Tongue (tissue), 3 donors: ENCODE measurements around the gene ANO9. TPM values are rescaled to one million over a fixed set of nuclear protein-coding genes. Genes with fewer than 3 reads are reported as not detected.

Experiments
- DNase-seq: peaks from one replicate; pipeline ENCODE4 v3.0.0-alpha.2; 2015
- small RNA-seq: library from RNA; depleted of rRNA; stranded (forward); fragments of <200 nt; gene quantifications from one replicate; pipeline ENCODE3, GENCODE V24; 2014; ENCODE audit warnings: low replicate concordance
- total RNA-seq: library from RNA; depleted of rRNA; stranded (reverse); fragments of >200 nt; gene quantifications from one replicate; pipeline ENCODE4 v1.2.3, GENCODE V29; 2014

ANO9 gene
- total RNA-seq, 1 donor from 2014 or later, result 2.1 TPM

DNA sequence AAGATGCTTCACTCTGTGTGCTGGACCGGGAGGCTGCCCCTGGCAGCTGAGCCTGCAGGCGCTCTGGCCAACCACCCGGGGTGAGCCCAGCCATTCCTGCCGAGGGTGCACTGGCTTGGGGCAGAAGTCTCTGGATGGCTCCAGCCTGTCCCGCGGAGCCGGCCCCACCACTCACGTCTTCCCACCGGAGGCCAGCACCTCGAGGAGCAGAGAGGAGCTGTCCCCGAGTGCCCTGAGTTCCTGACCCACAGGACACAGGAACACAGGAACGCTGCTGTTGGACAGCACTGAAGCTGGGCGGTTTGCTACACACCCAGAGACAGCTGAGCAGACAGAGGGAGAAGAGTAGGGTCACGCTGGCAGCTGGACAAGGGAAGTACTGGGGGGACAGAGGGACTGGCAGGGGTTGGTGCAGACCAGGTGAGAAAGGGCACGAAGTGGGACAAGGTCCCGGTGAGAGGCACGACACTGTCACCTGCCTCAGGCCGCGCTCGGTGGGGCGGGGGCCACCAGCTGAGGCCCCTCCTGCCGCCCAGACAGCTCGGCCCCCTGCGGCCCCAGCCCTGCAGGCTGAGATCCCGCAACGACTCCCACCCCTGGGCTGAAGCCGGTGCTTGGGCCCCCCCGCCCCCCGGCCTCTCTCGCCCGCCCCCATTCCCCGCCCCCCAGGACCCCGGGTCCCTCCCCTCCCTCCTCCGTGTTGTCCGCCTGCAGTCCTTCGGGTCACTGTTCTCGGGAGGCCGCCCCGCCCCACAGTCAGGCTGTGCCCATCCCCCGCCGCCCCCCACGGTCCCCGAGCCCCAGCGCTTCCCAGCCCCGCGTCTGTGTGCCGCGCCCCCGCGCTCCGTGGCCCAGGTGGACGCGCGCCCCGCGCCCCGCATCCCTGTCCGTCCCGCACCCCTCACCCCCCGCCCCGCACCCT lies 73.1 kb downstream of the ANO9 start:
- DNase-seq, result peak; percentile 50

DNA sequence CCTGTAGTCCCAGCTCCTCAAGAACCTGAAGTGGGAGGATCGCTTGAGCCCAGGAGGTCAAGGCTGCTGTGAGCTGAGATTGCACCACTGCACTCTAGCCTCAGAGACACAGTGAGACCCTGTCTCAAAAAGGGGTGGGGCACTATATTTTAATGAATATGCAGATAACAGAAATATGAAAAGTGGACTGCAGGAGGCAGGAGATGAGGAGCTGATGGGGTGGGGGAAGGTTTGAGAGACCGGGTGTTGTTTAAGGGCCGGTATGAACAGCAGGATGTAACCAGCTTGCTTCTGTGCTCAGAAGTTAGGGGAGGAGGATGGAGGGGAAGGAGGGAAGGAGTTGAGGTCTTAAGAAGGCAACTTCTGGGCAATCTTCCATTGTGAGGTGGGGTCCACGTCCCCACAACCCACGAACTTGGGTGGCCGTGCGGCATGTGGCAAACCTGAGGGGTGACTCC lies 73.8 kb downstream of the ANO9 start:
- no peak for DNase-seq

Small RNAs within 50 kb of the gene (small RNA-seq; reads per million reads assigned to genes)
- gene RN7SL838P, result not detected

Other genes starting within 250 kb of the ANO9 start
- gene SCGB1C1, start 248.9 kb downstream of the ANO9 start, total RNA-seq, result not detected
- gene BET1L, start 234.6 kb downstream of the ANO9 start, total RNA-seq, result 14.7 TPM
- 76.2 TPM for gene RIC8A, start 234.3 kb downstream of the ANO9 start, total RNA-seq
- 14.0 TPM for gene SIRT3, start 205.7 kb downstream of the ANO9 start, total RNA-seq
- gene PSMD13, start 205.0 kb downstream of the ANO9 start, total RNA-seq, result 95.1 TPM
- not detected for gene NLRP6, start 163.6 kb downstream of the ANO9 start, total RNA-seq
- gene PGGHG, start 152.9 kb downstream of the ANO9 start, total RNA-seq, result 14.0 TPM
- not detected for gene IFITM5, start 142.5 kb downstream of the ANO9 start, total RNA-seq
- gene IFITM2, start 134.2 kb downstream of the ANO9 start, total RNA-seq, result 9.7 TPM
- gene IFITM1, start 128.0 kb downstream of the ANO9 start, total RNA-seq, result 4.2 TPM
- 34.9 TPM for gene IFITM3, start 121.2 kb downstream of the ANO9 start, total RNA-seq
- 22.9 TPM for gene B4GALNT4, start 72.5 kb downstream of the ANO9 start, total RNA-seq
- gene PKP3, start 47.8 kb downstream of the ANO9 start, total RNA-seq, result 39.2 TPM
- 10.7 TPM for gene SIGIRR, start 27.0 kb downstream of the ANO9 start, total RNA-seq
- gene PTDSS2, start 8.3 kb upstream of the ANO9 start, total RNA-seq, result 20.1 TPM
- 155 TPM for gene RNH1, start 65.2 kb upstream of the ANO9 start, total RNA-seq
- 50.7 TPM for gene HRAS, start 93.6 kb upstream of the ANO9 start, total RNA-seq
- 2.1 TPM for gene LRRC56, start 95.5 kb upstream of the ANO9 start, total RNA-seq
- 0.82 TPM for gene LMNTD2, start 118.7 kb upstream of the ANO9 start, total RNA-seq
- gene RASSF7, start 119.0 kb upstream of the ANO9 start, total RNA-seq, result 7.3 TPM
- 26.5 TPM for gene PHRF1, start 134.5 kb upstream of the ANO9 start, total RNA-seq
- 12.5 TPM for gene IRF7, start 173.9 kb upstream of the ANO9 start, total RNA-seq
- gene CDHR5, start 182.9 kb upstream of the ANO9 start, total RNA-seq, result not detected
- 21.6 TPM for gene SCT, start 185.2 kb upstream of the ANO9 start, total RNA-seq
- not detected for gene DRD4, start 195.3 kb upstream of the ANO9 start, total RNA-seq